Breast epithelium (tissue), 4 donors: ENCODE results near the gene PHYKPL. TPM values are rescaled to one million over a fixed set of nuclear protein-coding genes. Genes with fewer than 3 reads are reported as not detected.
A peak's percentile ranks its signal among the peaks of the same experiment; 100 is the strongest.
"Not testable (repeated sequence)": the region's sequence is repeated elsewhere in the genome, so short reads cannot be mapped to it uniquely, and the experiment has no call there.

Experiments
- DNase-seq, 2 donors: peaks; one replicate each; pipeline ENCODE4 v3.0.0-alpha.2; 2019; ENCODE audit warnings: low spot score in 2 of 2
- H3K27ac ChIP-seq, 2 donors: fragments of 200-600 bp; sonication (generic) in 1 of 2; one replicate each; pipeline ENCODE4 v1.5.1; 2016 to 2019; ENCODE audit warnings: mild to moderate bottlenecking in 1 of 2
- H3K27me3 ChIP-seq, 2 donors: fragments of 200-600 bp; sonication (generic) in 1 of 2; one replicate each; pipeline versions ENCODE4 v1.5.1 to v1.6.0; 2017 to 2019; ENCODE audit warnings: control low read depth in 1 of 2, mild to moderate bottlenecking in 1 of 2
- H3K36me3 ChIP-seq: fragments of 200-600 bp; one replicate; pipeline ENCODE4 v1.5.1; 2019
- H3K4me1 ChIP-seq, 2 donors: fragments of 200-600 bp; sonication (generic); one replicate each; pipeline ENCODE4 v1.5.1; 2016 to 2019; ENCODE audit warnings: control low read depth in 1 of 2
- H3K4me3 ChIP-seq, 3 donors: fragments of 200-600 bp; sonication (generic); 1 replicate in 2 of 3; 2 replicates in 1 of 3; pipeline ENCODE4 v1.5.1; 2016 to 2019; ENCODE audit warnings: mild to moderate bottlenecking in 3 of 3, moderate library complexity in 2 of 3
- H3K9me3 ChIP-seq, 2 donors: fragments of 200-600 bp; sonication (generic) in 1 of 2; one replicate each; pipeline ENCODE4 v1.5.1; 2016 to 2019; ENCODE audit warnings: control low read depth in 1 of 2
- POLR2A ChIP-seq: fragments of 450-650 bp; IDR thresholded peaks from one replicate; pipeline ENCODE4 v1.6.1; 2016; ENCODE audit warnings: antibody characterized with exemption, mild to moderate bottlenecking, moderate library complexity
- POLR2AphosphoS5 ChIP-seq, 3 donors: sonication (generic); formaldehyde crosslinking; IDR thresholded peaks; one replicate each; pipeline ENCODE4 v1.6.1; 2017; ENCODE audit warnings: antibody characterized with exemption in 3 of 3
- intact Hi-C: fragments of 100-400 bp; cut with DNase I; formaldehyde crosslinking; loops from one replicate; pipeline ENCODE4 v1.15.1; 2023; ENCODE audit warnings: low total_unique reads
- total RNA-seq, 3 donors: library from RNA; depleted of rRNA; stranded (reverse); fragments of >200 nt; gene quantifications; one replicate each; pipeline ENCODE4 v1.1.0, GENCODE V29; 2016
- TF ChIP-seq, protein P1 (sequence below), 3 donors: fragments of 450-650 bp; IDR thresholded peaks; one replicate each; pipeline ENCODE4 v1.5.1; 2016 to 2017; ENCODE audit warnings: antibody characterized with exemption in 3 of 3, mild to moderate bottlenecking in 3 of 3, moderate library complexity in 3 of 3

PHYKPL gene
- total RNA-seq, 3 donors from 2014 or later: 63.4 to 94.1 (median 77.7) TPM

GRCh38 chr5:178231539-178232123, 971 bp downstream of the PHYKPL start:
- Histone ChIP-seq H3K4me3 (peak overlapping the region; percentile 82 to 96 (median 92)), H3K9me3 (no peaks in the 10 kb centered on the region), H3K27ac (peak overlapping the region; percentile 94 to 95), H3K27me3 (no peaks in the 10 kb centered on the region), H3K4me1 (peaks cover 12 to 14% of the 10 kb centered on the region in 2 donors), H3K36me3 (peaks cover 5% of the 10 kb centered on the region)
- TF ChIP-seq, protein P1, sequence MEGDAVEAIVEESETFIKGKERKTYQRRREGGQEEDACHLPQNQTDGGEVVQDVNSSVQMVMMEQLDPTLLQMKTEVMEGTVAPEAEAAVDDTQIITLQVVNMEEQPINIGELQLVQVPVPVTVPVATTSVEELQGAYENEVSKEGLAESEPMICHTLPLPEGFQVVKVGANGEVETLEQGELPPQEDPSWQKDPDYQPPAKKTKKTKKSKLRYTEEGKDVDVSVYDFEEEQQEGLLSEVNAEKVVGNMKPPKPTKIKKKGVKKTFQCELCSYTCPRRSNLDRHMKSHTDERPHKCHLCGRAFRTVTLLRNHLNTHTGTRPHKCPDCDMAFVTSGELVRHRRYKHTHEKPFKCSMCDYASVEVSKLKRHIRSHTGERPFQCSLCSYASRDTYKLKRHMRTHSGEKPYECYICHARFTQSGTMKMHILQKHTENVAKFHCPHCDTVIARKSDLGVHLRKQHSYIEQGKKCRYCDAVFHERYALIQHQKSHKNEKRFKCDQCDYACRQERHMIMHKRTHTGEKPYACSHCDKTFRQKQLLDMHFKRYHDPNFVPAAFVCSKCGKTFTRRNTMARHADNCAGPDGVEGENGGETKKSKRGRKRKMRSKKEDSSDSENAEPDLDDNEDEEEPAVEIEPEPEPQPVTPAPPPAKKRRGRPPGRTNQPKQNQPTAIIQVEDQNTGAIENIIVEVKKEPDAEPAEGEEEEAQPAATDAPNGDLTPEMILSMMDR (IDR thresholded peaks at IDR 0.05): no peak
- TF ChIP-seq POLR2A: no peak
- no peak for TF ChIP-seq POLR2AphosphoS5 (IDR thresholded peaks at IDR 0.05)
- no peak for DNase-seq
- intact Hi-C loops: no loop called here

DNA sequence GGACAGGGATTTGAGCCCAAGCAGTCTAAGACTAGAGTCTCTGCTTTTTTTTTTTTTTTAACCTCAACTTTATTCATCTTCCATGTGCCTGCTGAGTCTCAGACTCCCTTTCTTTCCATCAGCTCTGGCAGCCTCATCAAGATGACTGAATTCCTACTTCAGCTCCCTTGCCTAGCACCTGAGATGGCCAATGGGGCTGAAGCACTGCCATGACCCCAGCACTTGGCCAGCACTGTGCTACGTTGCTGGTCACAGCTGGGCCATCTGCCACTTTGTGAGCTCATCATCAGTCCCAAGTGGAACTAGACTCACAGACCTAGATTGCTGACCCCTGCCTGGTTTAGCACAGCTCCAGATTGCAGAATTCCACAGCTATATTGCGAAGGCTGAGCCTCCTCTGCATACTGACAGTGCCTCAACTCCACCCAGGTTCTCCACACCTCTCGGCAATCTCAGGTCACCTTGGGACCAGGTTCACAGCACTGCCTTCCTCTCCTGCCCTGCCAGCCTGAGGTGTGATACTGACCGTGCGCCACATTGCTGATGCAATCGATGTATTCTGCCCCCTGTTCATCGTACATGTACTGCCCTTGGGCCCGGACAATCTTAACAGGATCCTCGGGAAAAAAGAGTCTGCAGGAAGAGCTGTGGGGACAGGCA, 1.6 kb downstream of the PHYKPL start:
- H3K4me3 ChIP-seq: peak overlapping the region; percentile 82 to 96 (median 92)
- H3K36me3 ChIP-seq: peaks cover 5% of the 10 kb centered on the region
- peaks cover 8 to 9% of the 10 kb centered on the region in 2 donors for H3K4me1 ChIP-seq
- intact Hi-C loops: no loop called here
- H3K27me3 ChIP-seq: no peaks in the 10 kb centered on the region
- no peak for DNase-seq
- TF ChIP-seq POLR2AphosphoS5 (IDR thresholded peaks at IDR 0.05): peak in 1 of 3 donors; percentile 16
- TF ChIP-seq, protein P1 (IDR thresholded peaks at IDR 0.05): no peak
- no peaks in the 10 kb centered on the region for H3K9me3 ChIP-seq
- peak overlapping the region; percentile 94 to 95 for H3K27ac ChIP-seq

- H3K27ac ChIP-seq: no peak overlapping the region
- peaks cover 5% of the 10 kb centered on the region for H3K36me3 ChIP-seq
- no peaks in the 10 kb centered on the region for H3K9me3 ChIP-seq
- no peak for DNase-seq
- H3K27me3 ChIP-seq: no peaks in the 10 kb centered on the region
- intact Hi-C loops: no loop called here
- TF ChIP-seq POLR2A (no peak), POLR2AphosphoS5 (IDR thresholded peaks at IDR 0.05) (no peak)
- TF ChIP-seq, protein P1 (IDR thresholded peaks at IDR 0.05): no peak
- no peak overlapping the region for H3K4me3 ChIP-seq
- H3K4me1 ChIP-seq: peaks cover 8 to 9% of the 10 kb centered on the region in 2 donors
Observed at GRCh38 chr5:178229861-178230260, 2.7 kb downstream of the PHYKPL start.

- not testable (repeated sequence) for H3K36me3 ChIP-seq, H3K9me3 ChIP-seq
Observed at GRCh38 chr5:178229111-178229510, 3.5 kb downstream of the PHYKPL start.

DNA sequence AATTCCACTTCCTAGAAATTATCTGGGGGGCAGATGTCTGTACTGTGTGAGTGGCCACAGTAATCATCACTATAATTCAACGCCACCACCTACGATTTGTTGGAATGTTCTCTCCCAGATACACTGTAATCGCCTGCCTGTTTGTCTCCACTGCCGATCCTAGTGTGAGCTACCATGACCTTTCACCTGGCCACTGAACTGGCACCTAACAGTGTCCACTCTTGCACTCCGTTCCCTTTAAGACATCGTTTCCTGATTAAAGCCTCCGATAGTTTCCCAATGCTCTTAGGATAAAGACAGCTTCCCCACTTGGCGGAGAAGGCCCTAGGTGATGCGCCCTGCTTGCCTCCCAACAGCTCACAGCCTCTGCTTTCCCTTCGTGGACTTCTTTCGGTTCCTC, 4.0 kb downstream of the PHYKPL start:
- Histone ChIP-seq H3K27ac (no peak overlapping the region), H3K9me3 (no peaks in the 10 kb centered on the region), H3K4me1 (peaks cover 8 to 9% of the 10 kb centered on the region in 2 donors), H3K4me3 (no peak overlapping the region), H3K36me3 (peaks cover 5% of the 10 kb centered on the region), H3K27me3 (no peaks in the 10 kb centered on the region)
- DNase-seq: no peak
- TF ChIP-seq, protein P1 (IDR thresholded peaks at IDR 0.05): no peak
- TF ChIP-seq POLR2A (no peak), POLR2AphosphoS5 (IDR thresholded peaks at IDR 0.05) (no peak)
- intact Hi-C loops: no loop called here

More at GRCh38 chr5:178229111-178229510, 3.5 kb downstream of the PHYKPL start:
- H3K4me1 ChIP-seq, intact Hi-C loops, H3K27me3 ChIP-seq, H3K4me3 ChIP-seq, DNase-seq, H3K27ac ChIP-seq: not testable (repeated sequence)
